CD4-positive, alpha-beta T cell treated with Interleukin-6 at 100 ng/mL for 8 hours (primary cell): ENCODE measurements around the gene CA10.

Experiments used
- DNase-seq: peaks from one replicate; pipeline ENCODE4 v3.0.0-alpha.2; 2020; ENCODE audit warnings: mixed read lengths, low spot score

Gene CA10

GRCh38 chr17:51597345-51597744 is 561.2 kb downstream of the CA10 start:
- DNase-seq = no peak

- no peak for DNase-seq
Measured at GRCh38 chr17:51595826-51596398, 562.6 kb downstream of the CA10 start.

- DNase-seq = no peak
Measured at GRCh38 chr17:51590071-51590656, 568.4 kb downstream of the CA10 start.

- DNase-seq = no peak
Measured at GRCh38 chr17:51588063-51588462, 570.5 kb downstream of the CA10 start.

GRCh38 chr17:51587516-51587915 is 571.0 kb downstream of the CA10 start:
- DNase-seq = no peak

- no peak for DNase-seq
Measured at GRCh38 chr17:51585514-51586104, 572.9 kb downstream of the CA10 start.

- DNase-seq = no peak
Measured at GRCh38 chr17:51580869-51581268, 577.6 kb downstream of the CA10 start.
